HG03565 (cell line): Measurements from ENCODE around the gene PA2G4.

ENCODE experiments used
- ATAC-seq: cut with Tn5 transposase; IDR thresholded peaks from one replicate; pipeline ENCODE4 v1.9.1; 2021; ENCODE audit warnings: mild to moderate bottlenecking, moderate library complexity; ENCODE audit not compliant: unreplicated experiment

Gene PA2G4

GRCh38 chr12:56124133-56124532 lies 19.8 kb downstream of the PA2G4 start:
- ATAC-seq = no peak

DNA sequence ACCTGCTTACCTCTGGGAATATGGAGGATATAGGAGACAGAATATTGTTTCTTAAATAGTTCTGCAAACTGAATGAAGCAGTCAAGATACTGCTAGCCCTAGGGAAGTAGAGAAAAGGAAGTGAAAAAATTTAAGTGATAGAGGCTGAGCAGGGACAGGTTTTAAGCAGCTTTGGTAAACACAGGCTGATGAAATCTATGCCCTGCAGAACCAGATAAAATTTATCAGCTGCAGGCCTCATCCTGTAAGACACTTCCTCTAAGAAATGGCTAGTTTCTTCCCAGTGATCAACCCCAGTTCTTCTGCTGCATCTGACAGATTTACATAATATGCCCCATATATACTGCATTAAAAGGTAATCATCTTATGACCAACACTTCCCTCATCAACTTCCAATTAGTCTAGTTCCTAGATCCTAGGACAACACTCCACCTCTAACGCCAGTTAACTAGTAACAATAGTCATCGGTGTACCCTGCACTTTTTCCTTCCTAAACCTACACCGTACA lies 22.4 kb downstream of the PA2G4 start:
- ATAC-seq = no peak

DNA sequence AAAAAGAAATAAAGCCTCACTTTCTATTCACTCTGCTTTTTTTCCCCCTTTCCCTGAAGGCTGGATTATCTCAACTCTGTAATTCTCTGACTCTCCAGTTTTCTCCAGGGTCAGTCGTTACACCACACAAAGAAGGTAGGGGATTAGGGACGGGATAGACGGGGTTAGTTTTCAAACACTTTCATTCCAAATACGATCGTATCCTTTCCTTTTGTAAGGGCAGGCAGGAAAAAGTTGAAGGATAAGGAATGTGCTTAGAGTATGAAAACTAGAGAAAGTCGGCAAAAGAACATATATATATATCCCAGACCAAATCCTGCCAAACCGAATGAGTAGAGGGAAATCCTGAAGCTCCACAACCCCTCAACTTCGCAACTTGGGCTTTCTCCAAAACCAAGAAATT lies 23.1 kb downstream of the PA2G4 start:
- ATAC-seq = no peak

DNA sequence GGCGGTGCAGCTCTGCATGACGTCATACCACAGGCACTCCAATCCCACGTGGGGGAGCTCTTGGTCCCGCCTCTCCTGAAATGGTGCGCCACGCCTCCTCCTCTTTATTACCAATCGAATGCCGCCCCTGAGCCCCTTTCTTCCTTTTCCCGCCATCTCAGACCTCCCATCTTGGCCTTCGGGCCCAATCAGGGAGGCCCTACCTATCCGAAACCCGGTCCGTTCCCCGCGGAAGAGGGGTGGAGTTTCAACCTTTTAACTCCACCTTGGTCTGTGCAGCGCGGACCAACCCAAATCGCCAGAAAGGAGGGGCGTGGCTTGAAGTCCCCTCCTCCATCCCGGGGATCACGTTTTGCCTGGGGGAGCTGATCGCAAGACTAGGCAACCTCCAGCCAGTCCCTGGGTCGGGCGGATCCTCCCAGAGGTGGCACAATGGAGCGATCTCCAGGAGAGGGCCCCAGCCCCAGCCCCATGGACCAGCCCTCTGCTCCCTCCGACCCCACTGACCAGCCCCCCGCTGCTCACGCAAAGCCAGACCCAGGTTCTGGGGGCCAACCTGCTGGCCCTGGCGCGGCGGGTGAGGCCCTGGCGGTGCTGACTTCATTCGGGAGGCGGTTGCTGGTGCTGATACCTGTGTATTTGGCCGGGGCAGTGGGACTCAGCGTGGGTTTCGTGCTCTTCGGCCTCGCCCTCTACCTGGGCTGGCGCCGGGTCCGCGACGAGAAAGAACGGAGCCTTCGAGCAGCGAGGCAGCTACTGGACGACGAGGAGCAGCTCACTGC lies 23.7 kb downstream of the PA2G4 start, which contains the start of gene ESYT1:
Gene ESYT1, plus strand, starts transcription at position 380 of the 782 bp plus-strand sequence. Its CDS starts 53 bp downstream, at position 433.
- peak; percentile 82 for ATAC-seq

DNA sequence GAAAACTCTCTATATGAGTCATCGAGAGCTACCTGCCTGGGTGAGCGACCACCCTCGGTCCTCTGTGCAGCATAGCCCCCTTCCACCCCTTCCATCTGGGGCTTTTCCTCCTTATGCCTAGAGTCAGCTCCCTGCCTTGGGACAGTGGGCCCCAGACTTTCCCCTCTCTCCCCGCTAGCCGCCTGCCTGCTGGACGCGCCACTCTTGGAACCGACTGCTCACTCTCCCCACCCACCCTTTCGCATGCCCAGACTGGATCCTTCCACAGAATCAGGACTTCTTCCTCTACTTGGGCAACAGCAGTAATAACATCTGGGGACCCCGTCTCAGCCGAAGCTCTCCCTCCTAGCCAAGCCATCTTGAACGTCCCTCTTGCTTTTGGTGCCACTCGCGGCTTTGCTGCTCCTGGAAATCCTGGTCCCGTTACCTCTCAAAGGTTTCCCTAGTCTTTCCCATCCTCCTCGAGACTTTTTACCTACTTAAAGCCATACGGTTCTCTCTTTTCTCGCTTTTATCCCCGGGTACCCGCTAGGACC lies 24.4 kb downstream of the PA2G4 start:
- no peak for ATAC-seq

GRCh38 chr12:56129206-56129941 lies 25.0 kb downstream of the PA2G4 start:
- no peak for ATAC-seq

GRCh38 chr12:56129942-56130495 lies 25.7 kb downstream of the PA2G4 start:
- no peak for ATAC-seq

DNA sequence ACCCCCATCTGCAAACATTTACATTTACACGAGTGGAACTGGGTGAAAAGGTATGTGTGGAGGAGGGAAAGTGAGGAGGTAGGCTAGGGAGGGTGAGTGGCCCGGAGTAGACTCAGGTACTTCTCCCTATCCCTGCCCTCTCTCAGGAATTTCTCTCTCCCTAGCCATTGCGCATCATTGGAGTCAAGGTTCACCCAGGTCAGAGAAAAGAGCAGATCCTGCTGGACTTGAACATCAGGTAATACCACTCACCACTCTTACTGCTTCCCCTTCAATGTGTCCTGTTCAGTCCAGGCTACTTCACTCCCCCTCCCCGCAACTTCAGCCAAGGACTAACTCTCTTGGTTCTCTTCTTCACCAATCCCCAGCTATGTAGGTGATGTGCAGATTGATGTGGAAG lies 26.5 kb downstream of the PA2G4 start:
- no peak for ATAC-seq

- ATAC-seq = no peak
These were observed 30.5 kb downstream of the PA2G4 start for GRCh38 chr12:56134897-56135296.

- ATAC-seq = no peak
These were observed 33.7 kb downstream of the PA2G4 start for GRCh38 chr12:56137853-56138571.

GRCh38 chr12:56141946-56142784 lies 37.8 kb downstream of the PA2G4 start:
- no peak for ATAC-seq

DNA sequence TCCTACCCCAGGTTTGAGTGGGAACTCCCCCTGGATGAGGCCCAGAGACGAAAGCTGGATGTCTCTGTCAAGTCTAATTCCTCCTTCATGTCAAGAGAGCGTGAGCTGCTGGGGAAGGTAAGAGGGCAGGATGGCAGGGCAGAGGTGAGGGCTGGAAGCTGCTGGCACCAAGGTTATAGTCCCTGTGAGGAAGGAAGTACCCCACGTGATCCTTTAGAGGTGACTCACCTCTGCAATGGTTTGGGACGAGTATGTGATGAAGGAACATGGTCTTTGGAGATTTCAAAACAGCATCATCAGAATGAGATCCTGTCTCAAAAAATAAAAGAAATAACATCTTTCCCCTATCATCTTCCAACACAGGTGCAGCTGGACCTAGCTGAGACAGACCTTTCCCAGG lies 38.9 kb downstream of the PA2G4 start:
- ATAC-seq = no peak

GRCh38 chr12:56143870-56144269 lies 39.5 kb downstream of the PA2G4 start:
- ATAC-seq = no peak

DNA sequence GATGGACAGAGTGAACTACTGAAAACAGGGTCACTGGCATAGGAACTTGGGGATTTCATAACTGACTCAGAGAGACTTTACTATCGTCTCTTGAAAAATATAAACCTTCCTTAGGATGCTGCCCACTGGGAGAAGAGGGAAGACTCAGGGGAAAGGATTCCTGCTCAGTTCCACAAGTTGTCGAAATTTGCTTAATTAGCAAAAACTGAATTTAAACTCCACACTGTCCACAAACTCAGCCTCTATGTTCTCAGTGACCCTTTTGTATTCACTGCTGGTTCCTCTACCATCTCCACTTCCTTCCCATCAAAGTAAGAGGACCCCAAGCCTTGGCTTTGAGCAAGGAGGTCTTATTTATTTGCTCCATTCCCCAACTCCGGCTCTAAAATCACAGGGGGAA lies 40.9 kb downstream of the PA2G4 start:
- ATAC-seq = no peak

GRCh38 chr12:56146492-56147460 lies 42.4 kb downstream of the PA2G4 start:
- ATAC-seq = no peak

GRCh38 chr12:56150563-56150962 lies 46.2 kb downstream of the PA2G4 start:
- no peak for ATAC-seq

DNA sequence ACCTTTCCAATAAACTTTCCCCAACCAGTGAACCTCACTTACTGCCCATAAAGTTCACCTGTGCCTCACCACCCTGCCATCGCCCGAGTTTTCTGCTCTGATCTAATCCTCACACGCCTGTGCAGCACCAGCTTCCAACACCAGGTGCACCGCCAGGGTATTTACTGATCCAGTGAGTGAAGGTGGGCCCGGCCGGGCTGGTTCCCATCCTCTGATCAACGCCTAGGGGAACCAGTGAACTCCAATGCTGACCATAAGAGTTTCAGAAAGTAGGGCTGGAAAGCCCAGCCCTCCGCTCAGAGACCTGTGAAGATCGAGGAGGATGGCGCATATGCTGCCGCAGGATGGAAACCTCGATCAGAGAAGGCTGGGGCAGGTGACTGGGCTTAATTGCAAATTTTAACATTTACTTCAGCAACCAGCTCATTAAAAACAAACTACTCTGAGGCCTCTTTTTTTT lies 47.3 kb downstream of the PA2G4 start:
- ATAC-seq = peak; percentile 30

GRCh38 chr12:56152132-56152755 lies 47.9 kb downstream of the PA2G4 start, which contains the start of gene MYL6B:
MYL6B (plus strand) TSS chr12:56152587; CDS start chr12:56153919, 1,332 bp downstream.
- ATAC-seq = peak; percentile 90
